Stimulated activated CD4-positive, alpha-beta T cell treated with anti-CD3 and anti-CD28 coated beads, Interleukin-1b, Interleukin-23, amount 100 ng/mL, for 48 hours (primary cell): Measurements from ENCODE around the gene ST8SIA1.

Source experiments
- DNase-seq: peaks from one replicate; pipeline ENCODE4 v3.0.0-alpha.2; 2020

ST8SIA1 gene

GRCh38 chr12:22231836-22232235, 102.7 kb downstream of the ST8SIA1 start:
- no peak for DNase-seq

- DNase-seq = no peak
Observed at GRCh38 chr12:22231078-22231477, 103.4 kb downstream of the ST8SIA1 start.

GRCh38 chr12:22230280-22230794, 104.2 kb downstream of the ST8SIA1 start:
- DNase-seq = no peak

GRCh38 chr12:22229652-22230279, 104.7 kb downstream of the ST8SIA1 start:
- DNase-seq = no peak

- no peak for DNase-seq
Observed at GRCh38 chr12:22228022-22228875, 106.3 kb downstream of the ST8SIA1 start.

GRCh38 chr12:22223356-22223755, 111.2 kb downstream of the ST8SIA1 start:
- DNase-seq = no peak

GRCh38 chr12:22217556-22217955, 117.0 kb downstream of the ST8SIA1 start:
- DNase-seq = no peak

GRCh38 chr12:22215467-22216253, 118.8 kb downstream of the ST8SIA1 start:
- DNase-seq = no peak

GRCh38 chr12:22211128-22211527, 123.4 kb downstream of the ST8SIA1 start:
- DNase-seq = no peak

- no peak for DNase-seq
Observed at GRCh38 chr12:22209422-22209821, 125.1 kb downstream of the ST8SIA1 start.

- no peak for DNase-seq
Observed at GRCh38 chr12:22206111-22206728, 128.3 kb downstream of the ST8SIA1 start.

- no peak for DNase-seq
Observed at GRCh38 chr12:22204391-22204790, 130.1 kb downstream of the ST8SIA1 start.

- no peak for DNase-seq
Observed at GRCh38 chr12:22202847-22203246, 131.7 kb downstream of the ST8SIA1 start.

GRCh38 chr12:22201101-22201500, 133.4 kb downstream of the ST8SIA1 start:
- no peak for DNase-seq

GRCh38 chr12:22196236-22196635, 138.3 kb downstream of the ST8SIA1 start:
- DNase-seq = no peak

GRCh38 chr12:22190969-22191368, 143.5 kb downstream of the ST8SIA1 start:
- DNase-seq = no peak

- no peak for DNase-seq
Observed at GRCh38 chr12:22188431-22188830, 146.1 kb downstream of the ST8SIA1 start.

- DNase-seq = no peak
Observed at GRCh38 chr12:22180705-22181104, 153.8 kb downstream of the ST8SIA1 start.

GRCh38 chr12:22173177-22173576, 161.3 kb downstream of the ST8SIA1 start:
- DNase-seq = no peak

- no peak for DNase-seq
Observed at GRCh38 chr12:22172501-22172900, 162.0 kb downstream of the ST8SIA1 start.

- DNase-seq = no peak
Observed at GRCh38 chr12:22169376-22169775, 165.1 kb downstream of the ST8SIA1 start.

- no peak for DNase-seq
Observed at GRCh38 chr12:22164139-22164538, 170.4 kb downstream of the ST8SIA1 start.

GRCh38 chr12:22163594-22163993, 170.9 kb downstream of the ST8SIA1 start:
- DNase-seq = no peak
